GM12878 (cell line): ENCODE results near the gene LRP1B. TPM values are rescaled to one million over a fixed set of nuclear protein-coding genes. Genes with fewer than 3 reads are reported as not detected.

Experiments used
- ATAC-seq: fragments of 200-7000 bp; cut with Tn5 transposase; 3 replicates; pipeline ENCODE4 v1.9.1; 2020; ENCODE audit warnings: mild to moderate bottlenecking, moderate library complexity
- BruUV-seq: library from RNA; stranded (reverse); fragments of 400-500 nt; replicated peaks from 2 replicates; lab custom pipeline; 2021; lab: Mats Ljungman, UMichigan
- CTCF ChIA-PET: fragments of 300-600 bp; sonication (Branson Sonifier 250); formaldehyde crosslinking; extraction: SDS; loops from one replicate; lab custom pipeline; 2021; ENCODE audit warnings: inconsistent platforms; lab: Yijun Ruan, JAX
- POLR2A ChIA-PET: fragments of 350-600 bp; formaldehyde crosslinking; extraction: SDS; loops from one replicate; lab custom pipeline; 2021; ENCODE audit warnings: inconsistent platforms; lab: Charles Lee
- RAD21 ChIA-PET: fragments of 300-600 bp; sonication (Branson Sonifier 250); formaldehyde crosslinking; loops from one replicate; lab custom pipeline; 2023; ENCODE audit warnings: antibody characterized with exemption; ENCODE audit not compliant: unreplicated experiment; lab: Charles Lee
- SMC1A ChIA-PET: fragments of 300-600 bp; sonication (Branson Sonifier 250); formaldehyde crosslinking; loops from one replicate; lab custom pipeline; 2023; ENCODE audit not compliant: unreplicated experiment, uncharacterized antibody; lab: Charles Lee
- DNase-seq: peaks from one replicate; pipeline ENCODE4 v3.0.0-alpha.2; 2011; ENCODE audit warnings: low read depth, low spot score
- FAIRE-seq: peaks from 3 replicates; lab custom pipeline; 2011; peaks lifted over from hg19 to GRCh38; lab: Jason Lieb, UNC
- H2AFZ ChIP-seq: 2 replicates; pipeline ENCODE4 v1.6.0; 2011; ENCODE audit warnings: low read depth, low read length, control low read depth; ENCODE audit not compliant: control insufficient read depth
- H3K27ac ChIP-seq: 2 replicates; pipeline ENCODE4 v1.5.1; 2011; ENCODE audit warnings: control low read depth; ENCODE audit not compliant: control insufficient read depth, insufficient read depth
- H3K27me3 ChIP-seq, 2 experiments: replicated peaks in 1 of 2; 2 replicates each; pipeline versions ENCODE4 v1.6.0 to v1.6.1; 2011; ENCODE audit warnings: low read length in 1 of 2; ENCODE audit not compliant: control insufficient read depth in 2 of 2, insufficient read depth in 2 of 2
- H3K36me3 ChIP-seq, 2 experiments: 2 replicates each; pipeline ENCODE4 v1.5.1; 2011; ENCODE audit warnings: low read length in 1 of 2; ENCODE audit not compliant: control insufficient read depth in 2 of 2, insufficient read depth in 2 of 2
- H3K4me1 ChIP-seq: 2 replicates; pipeline ENCODE4 v1.6.1; 2011; ENCODE audit warnings: mild to moderate bottlenecking, low read length, moderate library complexity, mixed read lengths; ENCODE audit not compliant: control insufficient read depth, insufficient read depth
- H3K4me2 ChIP-seq: 2 replicates; pipeline ENCODE4 v1.6.0; 2011; ENCODE audit warnings: control low read depth; ENCODE audit not compliant: control insufficient read depth, insufficient read depth
- H3K4me3 ChIP-seq: fragments of 200-600 bp; sonication (generic); 2 replicates; pipeline ENCODE4 v1.5.1; 2016
- H3K79me2 ChIP-seq: 2 replicates; pipeline ENCODE4 v1.6.0; 2011; ENCODE audit warnings: low read length; ENCODE audit not compliant: control insufficient read depth, insufficient read depth
- H3K9ac ChIP-seq: 2 replicates; pipeline ENCODE4 v1.8.0; 2011; ENCODE audit warnings: low read length, control low read depth, mixed read lengths; ENCODE audit not compliant: control insufficient read depth, insufficient read depth
- H3K9me3 ChIP-seq: replicated peaks from 3 replicates; pipeline ENCODE4 v1.5.1; 2011; ENCODE audit warnings: mild to moderate bottlenecking, low read length; ENCODE audit not compliant: control insufficient read depth, insufficient read depth
- H4K20me1 ChIP-seq: 2 replicates; pipeline ENCODE4 v1.6.0; 2011; ENCODE audit not compliant: control insufficient read depth, insufficient read depth
- ATF7 ChIP-seq: fragments of 450-650 bp; IDR thresholded peaks from 2 replicates; pipeline ENCODE4 v1.6.1; 2016; ENCODE audit warnings: low read depth, mild to moderate bottlenecking
- MLLT1 ChIP-seq: fragments of 450-650 bp; IDR thresholded peaks from 2 replicates; pipeline ENCODE4 v1.6.1; 2016; ENCODE audit warnings: mild to moderate bottlenecking
- NKRF ChIP-seq: fragments of 450-650 bp; conservative IDR thresholded peaks from 2 replicates; pipeline ENCODE4 v1.6.1; 2017; ENCODE audit warnings: mild to moderate bottlenecking, moderate library complexity
- SMAD1 ChIP-seq: fragments of 450-650 bp; IDR thresholded peaks from 2 replicates; pipeline ENCODE4 v1.6.1; 2018; ENCODE audit warnings: mild to moderate bottlenecking, low read depth; ENCODE audit not compliant: partially characterized antibody
- YY1 ChIP-seq: IDR thresholded peaks from 2 replicates; pipeline ENCODE4 v1.6.1; 2011; ENCODE audit warnings: low read depth, mild to moderate bottlenecking, low read length
- ZBTB40 ChIP-seq: fragments of 450-650 bp; IDR thresholded peaks from 2 replicates; pipeline ENCODE4 v1.6.1; 2016; ENCODE audit warnings: mild to moderate bottlenecking, moderate library complexity, borderline replicate concordance
- WGBS: methylation state at CpG from one replicate; pipeline ENCODE4 v1.1.6; 2016; ENCODE audit warnings: low lambda C conversion rate; ENCODE audit not compliant: insufficient replicate concordance, insufficient coverage; ENCODE audit errors: missing lambda C conversion rate; 5-methylcytosine and 5-hydroxymethylcytosine counted together
- in situ Hi-C: fragments of 300-500 bp; cut with MboI; formaldehyde crosslinking; loops from 9 replicates; pipeline ENCODE4 v1.14.3; 2018; ENCODE audit warnings: mixed read lengths
- intact Hi-C: fragments of 100-400 bp; cut with micrococcal nuclease; formaldehyde crosslinking; loops from one replicate; pipeline ENCODE4 v1.14.2; 2022; ENCODE audit not compliant: unreplicated experiment
- polyA plus RNA-seq, 11 experiments: library from polyadenylated mRNA; depleted of rRNA in 4 of 11; unstranded in 6 of 11; stranded (reverse) in 5 of 11; fragments of >200 nt; fragmentation: Nextera tagmentation in 4 of 11; fragmentation: Illumina TruSeq in 1 of 11; extraction: Ambion mirVana in 4 of 11; extraction: Trizol in 1 of 11; gene quantifications; 1 replicate in 1 of 11; 2 replicates in 10 of 11; pipeline versions ENCODE4 v1.2.1 to v1.2.3, GENCODE V29; 2011 to 2016; ENCODE audit warnings: inconsistent platforms in 2 of 11, missing spikeins in 2 of 11, low read depth in 1 of 11
- total RNA-seq, 4 experiments: library from RNA; depleted of rRNA in 3 of 4; stranded (reverse); fragments of >200 nt in 3 of 4; fragmentation: Illumina TruSeq in 1 of 4; extraction: Trizol in 1 of 4; gene quantifications; 2 replicates each; pipeline versions ENCODE4 v1.2.1 to v1.2.3, GENCODE V29; 2013 to 2021

The LRP1B gene
- total and polyA plus RNA-seq, 10 of the 15 experiments (the other 5 are each of a cell fraction or from before 2014, with no cell fraction given) = under 0.01 to 0.06 (median 0.03) TPM; not detected in 5

- ChIA-PET SMC1A (interaction anchor here (0.6 kb wide), 1 partner anchor 25 kb away, joined by 3 read pairs; no protein-coding TSS in a partner anchor), RAD21 (no interaction called here), POLR2A (no interaction called here), CTCF (no interaction called here)
- H2AFZ ChIP-seq = peak overlapping the region; percentile 19; the same call in 1 of the 2 replicates
- no peak overlapping the region for H3K4me3 ChIP-seq
- no peak overlapping the region for H3K4me2 ChIP-seq
- DNase-seq (no peak), ATAC-seq (peak; percentile 82), FAIRE-seq (peak; percentile 47)
- H3K36me3 ChIP-seq = no peaks in the 10 kb centered on the region
- no peak overlapping the region for H3K9ac ChIP-seq
- H3K27ac ChIP-seq = no peak overlapping the region
- no peaks in the 10 kb centered on the region for H3K79me2 ChIP-seq
- no TSS peak for BruUV-seq
- H3K27me3 ChIP-seq = no peaks in the 10 kb centered on the region
- in situ Hi-C loops = no loop called here
- 0% methylated on average over 3 of the region's 3 CpGs for WGBS
- no peaks in the 10 kb centered on the region for H3K4me1 ChIP-seq
- H4K20me1 ChIP-seq = no peaks in the 10 kb centered on the region
- intact Hi-C loops = no loop called here
- peak; percentile 56; the same call in 1 of the 2 replicates for TF ChIP-seq ZBTB40
- TF ChIP-seq NKRF = no peak
- no peak for TF ChIP-seq MLLT1
- TF ChIP-seq SMAD1 = no peak
- TF ChIP-seq ATF7 = no peak
- no peak for TF ChIP-seq YY1
- no peaks in the 10 kb centered on the region for H3K9me3 ChIP-seq
Measured at GRCh38 chr2:140604788-140605187, 1526.0 kb downstream of the LRP1B start.
